PC-3 (cell line): ENCODE results near the gene ITGA7. TPM values are rescaled to one million over a fixed set of nuclear protein-coding genes. Genes with fewer than 3 reads are reported as not detected.

Experiments used
- ATAC-seq: fragments of 200-7000 bp; cut with Tn5 transposase; 2 replicates; pipeline ENCODE4 v1.9.1; 2020; ENCODE audit warnings: mild to moderate bottlenecking, moderate library complexity
- BruUV-seq: library from RNA; stranded (reverse); fragments of 400-500 nt; replicated peaks from 2 replicates; lab custom pipeline; 2021; lab: Mats Ljungman, UMichigan
- CTCF ChIA-PET: fragments of 300-600 bp; sonication (Branson Sonifier 250); formaldehyde crosslinking; loops from one replicate; lab custom pipeline; 2022; ENCODE audit warnings: antibody characterized with exemption; lab: Charles Lee
- POLR2A ChIA-PET: fragments of 300-600 bp; sonication (Branson Sonifier 250); formaldehyde crosslinking; loops from one replicate; lab custom pipeline; 2022; ENCODE audit warnings: antibody characterized with exemption; ENCODE audit not compliant: unreplicated experiment; lab: Charles Lee
- DNase-seq: peaks from one replicate; pipeline ENCODE4 v3.0.0-alpha.2; 2015
- H2AFZ ChIP-seq: fragments of 300-600 bp; sonication (generic); 2 replicates; pipeline ENCODE4 v1.6.0; 2016; ENCODE audit warnings: antibody characterized with exemption, low read length
- H3F3A ChIP-seq: fragments of 300-600 bp; sonication (generic); one replicate; pipeline ENCODE4 v1.6.0; 2017; ENCODE audit warnings: antibody characterized with exemption, low read length, control low read depth, mild to moderate bottlenecking; ENCODE audit not compliant: unreplicated experiment
- H3K27ac ChIP-seq: fragments of 300-600 bp; sonication (generic); 2 replicates; pipeline ENCODE4 v1.5.1; 2016; ENCODE audit warnings: mild to moderate bottlenecking, low read length
- H3K27me3 ChIP-seq: fragments of 300-600 bp; sonication (generic); 2 replicates; pipeline ENCODE4 v1.6.1; 2016; ENCODE audit warnings: low read length, mixed read lengths
- H3K36me3 ChIP-seq: fragments of 300-600 bp; sonication (generic); 2 replicates; pipeline ENCODE4 v1.6.1; 2016; ENCODE audit warnings: low read depth, mixed run types, low read length, mixed read lengths
- H3K4me1 ChIP-seq: fragments of 300-600 bp; sonication (generic); 2 replicates; pipeline ENCODE4 v1.5.1; 2016; ENCODE audit warnings: low read length; ENCODE audit not compliant: insufficient read depth
- H3K4me2 ChIP-seq: fragments of 300-600 bp; sonication (generic); 2 replicates; pipeline ENCODE4 v1.6.0; 2016; ENCODE audit warnings: low read length
- H3K4me3 ChIP-seq: fragments of 300-600 bp; sonication (generic); 2 replicates; pipeline ENCODE4 v1.5.1; 2016; ENCODE audit warnings: mild to moderate bottlenecking, low read length, mixed read lengths
- H3K79me2 ChIP-seq: fragments of 300-600 bp; sonication (generic); 2 replicates; pipeline ENCODE4 v1.6.1; 2017; ENCODE audit warnings: low read length, mixed read lengths
- H3K9ac ChIP-seq: fragments of 300-600 bp; sonication (generic); 2 replicates; pipeline ENCODE4 v1.6.0; 2016; ENCODE audit warnings: mild to moderate bottlenecking, low read length
- H3K9me2 ChIP-seq: fragments of 300-600 bp; sonication (generic); replicated peaks from 2 replicates; pipeline ENCODE4 v1.6.1; 2016; ENCODE audit warnings: mixed run types, low read length, mixed read lengths
- H3K9me3 ChIP-seq: fragments of 300-600 bp; sonication (generic); 2 replicates; pipeline ENCODE4 v1.6.1; 2016; ENCODE audit warnings: low read length, mixed read lengths
- H4K20me1 ChIP-seq: fragments of 300-600 bp; sonication (generic); 2 replicates; pipeline ENCODE4 v1.6.1; 2016; ENCODE audit warnings: low read length, mixed read lengths
- CTCF ChIP-seq: fragments of 300-600 bp; sonication (generic); conservative IDR thresholded peaks from 2 replicates; pipeline ENCODE4 v1.5.1; 2017; ENCODE audit warnings: antibody characterized with exemption, low read depth, mild to moderate bottlenecking, low read length
- EZH2 ChIP-seq: fragments of 300-600 bp; sonication (generic); IDR thresholded peaks from one replicate; pipeline ENCODE4 v1.6.1; 2017; ENCODE audit warnings: antibody characterized with exemption, mild to moderate bottlenecking, low read length; ENCODE audit not compliant: unreplicated experiment
- EZH2phosphoT487 ChIP-seq: fragments of 300-600 bp; sonication (generic); IDR thresholded peaks from 2 replicates; pipeline ENCODE4 v1.6.1; 2018; ENCODE audit warnings: mild to moderate bottlenecking, antibody characterized with exemption, low read length, borderline replicate concordance
- intact Hi-C: fragments of 100-400 bp; cut with micrococcal nuclease; formaldehyde crosslinking; loops from 2 replicates; pipeline ENCODE4 v1.9.0; 2023
- total RNA-seq: library from RNA; depleted of rRNA; stranded (reverse); fragments of >200 nt; gene quantifications from 2 replicates; pipeline ENCODE4 v1.2.3, GENCODE V29; 2014

Gene ITGA7
- total RNA-seq, 1 experiment from 2014 or later, result 4.4 TPM

- Histone ChIP-seq H3K4me3 (no peak overlapping the region), H3F3A (no peaks in the 10 kb centered on the region), H3K4me2 (no peak overlapping the region), H2AFZ (no peak overlapping the region), H3K36me3 (peaks cover 27% of the 10 kb centered on the region), H3K9me2 (no peaks in the 10 kb centered on the region), H3K9me3 (no peaks in the 10 kb centered on the region), H3K79me2 (peaks cover 25% of the 10 kb centered on the region), H3K27ac (no peak overlapping the region), H3K9ac (no peak overlapping the region), H3K27me3 (no peaks in the 10 kb centered on the region), H4K20me1 (peaks cover 8% of the 10 kb centered on the region), H3K4me1 (peaks cover 45% of the 10 kb centered on the region)
- no TSS peak for BruUV-seq
- POLR2A ChIA-PET, result interaction anchor here (0.5 kb wide), 1 partner anchor 19 kb away, joined by 8 read pairs; no protein-coding TSS in a partner anchor
- peak; percentile 78 for TF ChIP-seq CTCF
- TF ChIP-seq EZH2, result no peak
- intact Hi-C loops, result no loop called here
- CTCF ChIA-PET, result interaction anchor here (1.4 kb wide), 1 partner anchor 14 kb away, joined by 21 read pairs; no protein-coding TSS in a partner anchor
- DNase-seq (peak; percentile 64), ATAC-seq (no peak)
Observed at GRCh38 chr12:55724226-55724939, 16.7 kb upstream of the ITGA7 start.

GRCh38 chr12:55723516-55724225, 16.0 kb upstream of the ITGA7 start:
- ChIA-PET CTCF (no interaction called here), POLR2A (interaction anchor here (0.6 kb wide), 1 partner anchor 46 kb away, joined by 4 read pairs; no protein-coding TSS in a partner anchor)
- peaks cover 27% of the 10 kb centered on the region for H3K36me3 ChIP-seq
- H3K79me2 ChIP-seq, result peaks cover 24% of the 10 kb centered on the region
- no peak overlapping the region for H3K27ac ChIP-seq
- H4K20me1 ChIP-seq, result peaks cover 8% of the 10 kb centered on the region
- ATAC-seq (no peak), DNase-seq (no peak)
- no peaks in the 10 kb centered on the region for H3K9me3 ChIP-seq
- no peaks in the 10 kb centered on the region for H3K27me3 ChIP-seq
- intact Hi-C loops, result no loop called here
- no peak overlapping the region for H2AFZ ChIP-seq
- no peaks in the 10 kb centered on the region for H3F3A ChIP-seq
- H3K4me2 ChIP-seq, result no peak overlapping the region
- TF ChIP-seq EZH2, result no peak
- no peak for TF ChIP-seq EZH2phosphoT487
- no peak for TF ChIP-seq CTCF
- no peak overlapping the region for H3K4me3 ChIP-seq
- H3K9ac ChIP-seq, result no peak overlapping the region
- no peaks in the 10 kb centered on the region for H3K9me2 ChIP-seq
- no TSS peak for BruUV-seq
- peaks cover 52% of the 10 kb centered on the region for H3K4me1 ChIP-seq
